ENCODE data around the gene CCER1. TPM values are rescaled to one million over a fixed set of nuclear protein-coding genes. Genes with fewer than 3 reads are reported as not detected.

CCER1 gene
- total RNA-seq, 1 experiment from 2014 or later = not detected

GRCh38 chr12:90936230-90937005 lies 18.6 kb downstream of the CCER1 start:
- H3K36me3 Mint-ChIP-seq (ENCODE audit: insufficient read depth, unreplicated experiment) = no peaks in the 10 kb centered on the region
- TF ChIP-seq CTCF (IDR thresholded peaks at IDR 0.05; ENCODE audit: unreplicated experiment) = no peak
- H3K4me3 Mint-ChIP-seq (ENCODE audit: unreplicated experiment) = no peak overlapping the region
- no peak overlapping the region for H3K27ac Mint-ChIP-seq (ENCODE audit: low read depth, unreplicated experiment)
- POLR2A ChIA-PET = interaction anchor here (0.6 kb wide), 1 partner anchor 375 kb away, joined by 3 read pairs; no protein-coding TSS in a partner anchor
- CTCF ChIA-PET = interaction anchor here (0.6 to 1.2 kb wide), 8 partner anchors 7 to 1607 kb away, joined by 3 to 4 read pairs (median 3); no protein-coding TSS in a partner anchor
- no peak for DNase-seq (ENCODE audit: unreplicated experiment)
- intact Hi-C loops (cut with micrococcal nuclease) = no loop called here
- no peaks in the 10 kb centered on the region for H3K9me3 Mint-ChIP-seq (ENCODE audit: unreplicated experiment)
- H3K27me3 Mint-ChIP-seq (ENCODE audit: insufficient read depth, unreplicated experiment) = no peaks in the 10 kb centered on the region
- no TSS peak for BruUV-seq (replicated peaks)
- peaks cover 6% of the 10 kb centered on the region for H3K4me1 Mint-ChIP-seq (ENCODE audit: insufficient read depth, unreplicated experiment)

- no peaks in the 10 kb centered on the region for H3K4me1 Mint-ChIP-seq (ENCODE audit: insufficient read depth, unreplicated experiment)
- ChIA-PET POLR2A (no interaction called here), CTCF (interaction anchor here (0.7 kb wide), 1 partner anchor 488 kb away, joined by 3 read pairs; no protein-coding TSS in a partner anchor)
- no peak for DNase-seq (ENCODE audit: unreplicated experiment)
- no peak overlapping the region for H3K27ac Mint-ChIP-seq (ENCODE audit: low read depth, unreplicated experiment)
- no peaks in the 10 kb centered on the region for H3K36me3 Mint-ChIP-seq (ENCODE audit: insufficient read depth, unreplicated experiment)
- BruUV-seq (replicated peaks) = no TSS peak
- peaks cover 14% of the 10 kb centered on the region for H3K9me3 Mint-ChIP-seq (ENCODE audit: unreplicated experiment)
- no peaks in the 10 kb centered on the region for H3K27me3 Mint-ChIP-seq (ENCODE audit: insufficient read depth, unreplicated experiment)
- TF ChIP-seq CTCF (IDR thresholded peaks at IDR 0.05; ENCODE audit: unreplicated experiment) = no peak
- H3K4me3 Mint-ChIP-seq (ENCODE audit: unreplicated experiment) = no peak overlapping the region
- intact Hi-C loops (cut with micrococcal nuclease) = no loop called here
Observed at GRCh38 chr12:90925562-90925961, 29.4 kb downstream of the CCER1 start.

- Mint-ChIP-seq H3K27me3 (ENCODE audit: insufficient read depth, unreplicated experiment) (no peaks in the 10 kb centered on the region), H3K9me3 (ENCODE audit: unreplicated experiment) (peaks cover 5% of the 10 kb centered on the region), H3K4me3 (ENCODE audit: unreplicated experiment) (no peak overlapping the region), H3K36me3 (ENCODE audit: insufficient read depth, unreplicated experiment) (no peaks in the 10 kb centered on the region), H3K27ac (ENCODE audit: low read depth, unreplicated experiment) (no peak overlapping the region), H3K4me1 (ENCODE audit: insufficient read depth, unreplicated experiment) (no peaks in the 10 kb centered on the region)
- CTCF ChIA-PET = interaction anchor here (0.6 to 1.3 kb wide), 2 partner anchors 16 to 1281 kb away, joined by 3 read pairs; no protein-coding TSS in a partner anchor
- no peak for DNase-seq (ENCODE audit: unreplicated experiment)
- no peak for TF ChIP-seq CTCF (IDR thresholded peaks at IDR 0.05; ENCODE audit: unreplicated experiment)
- intact Hi-C loops (cut with micrococcal nuclease) = no loop called here
- POLR2A ChIA-PET = no interaction called here
- no TSS peak for BruUV-seq (replicated peaks)
Observed at GRCh38 chr12:90924406-90924805, 30.6 kb downstream of the CCER1 start.

- Mint-ChIP-seq H3K4me1 (ENCODE audit: insufficient read depth, unreplicated experiment) (no peaks in the 10 kb centered on the region), H3K27ac (ENCODE audit: low read depth, unreplicated experiment) (no peak overlapping the region), H3K36me3 (ENCODE audit: insufficient read depth, unreplicated experiment) (no peaks in the 10 kb centered on the region), H3K9me3 (ENCODE audit: unreplicated experiment) (no peaks in the 10 kb centered on the region), H3K4me3 (ENCODE audit: unreplicated experiment) (no peak overlapping the region), H3K27me3 (ENCODE audit: insufficient read depth, unreplicated experiment) (no peaks in the 10 kb centered on the region)
- no peak for DNase-seq (ENCODE audit: unreplicated experiment)
- ChIA-PET POLR2A (interaction anchor here (0.7 to 1.0 kb wide), 3 partner anchors 1378 to 1661 kb away, joined by 3 to 4 read pairs (median 4); no protein-coding TSS in a partner anchor), CTCF (interaction anchor here (0.5 to 1.5 kb wide), 5 partner anchors 13 to 1220 kb away, joined by 3 to 7 read pairs (median 3); no protein-coding TSS in a partner anchor)
- no TSS peak for BruUV-seq (replicated peaks)
- intact Hi-C loops (cut with micrococcal nuclease) = no loop called here
- no peak for TF ChIP-seq CTCF (IDR thresholded peaks at IDR 0.05; ENCODE audit: unreplicated experiment)
Observed at GRCh38 chr12:90922145-90922627, 32.8 kb downstream of the CCER1 start.
